BJ (cell line): Measurements from ENCODE around the gene TSPAN18. TPM values are rescaled to one million over a fixed set of nuclear protein-coding genes. Genes with fewer than 3 reads are reported as not detected.

Experiments used
- CTCF ChIA-PET: fragments of 350-600 bp; formaldehyde crosslinking; extraction: SDS; loops from one replicate; lab custom pipeline; 2021; ENCODE audit warnings: antibody characterized with exemption, inconsistent platforms; lab: Yijun Ruan, JAX
- POLR2A ChIA-PET: fragments of 300-600 bp; sonication (Branson Sonifier 250); formaldehyde crosslinking; extraction: SDS; loops from one replicate; lab custom pipeline; 2021; ENCODE audit warnings: antibody characterized with exemption; lab: Charles Lee
- DNase-seq: peaks from one replicate; pipeline ENCODE4 v3.0.0-alpha.2; 2011; ENCODE audit warnings: low read depth
- H3K27me3 ChIP-seq: 2 replicates; pipeline ENCODE4 v1.6.0; 2011; ENCODE audit warnings: low read length; ENCODE audit not compliant: control insufficient read depth, insufficient read depth
- H3K36me3 ChIP-seq: 2 replicates; pipeline ENCODE4 v1.5.1; 2011; ENCODE audit warnings: low read length; ENCODE audit not compliant: control insufficient read depth, insufficient read depth
- H3K4me3 ChIP-seq: 2 replicates; pipeline ENCODE4 v1.5.1; 2011; ENCODE audit warnings: low read depth, mild to moderate bottlenecking, control low read depth, low read length
- CTCF ChIP-seq: IDR thresholded peaks from 2 replicates; pipeline ENCODE4 v1.5.1; 2011; ENCODE audit warnings: low read depth, mild to moderate bottlenecking, control low read depth, inconsistent platforms, low read length, moderate library complexity; ENCODE audit not compliant: insufficient read depth
- polyA plus RNA-seq: library from polyadenylated mRNA; depleted of rRNA; stranded (reverse); fragments of >200 nt; gene quantifications from 2 replicates; pipeline ENCODE4 v1.2.3, GENCODE V29; 2011

TSPAN18 gene
- polyA plus RNA-seq, 1 experiment = 0.55 TPM

- POLR2A ChIA-PET = no interaction called here
Observed at GRCh38 chr11:44848963-44849350, 122.2 kb downstream of the TSPAN18 start.

GRCh38 chr11:44849424-44849823, 122.7 kb downstream of the TSPAN18 start:
- TF ChIP-seq CTCF = no peak
- ChIA-PET POLR2A (no interaction called here), CTCF (no interaction called here)
- no peaks in the 10 kb centered on the region; the same call in 1 of the 2 replicates for H3K36me3 ChIP-seq
- no peak for DNase-seq
- H3K4me3 ChIP-seq = no peak overlapping the region
- H3K27me3 ChIP-seq = peaks cover 8% of the 10 kb centered on the region

More at GRCh38 chr11:44848963-44849350, 122.2 kb downstream of the TSPAN18 start:
- Histone ChIP-seq H3K36me3 (no peaks in the 10 kb centered on the region; the same call in 1 of the 2 replicates), H3K4me3 (no peak overlapping the region), H3K27me3 (peaks cover 8% of the 10 kb centered on the region)
- DNase-seq = no peak
- no peak for TF ChIP-seq CTCF
- CTCF ChIA-PET = no interaction called here

- Histone ChIP-seq H3K27me3 (peaks cover 8% of the 10 kb centered on the region), H3K4me3 (no peak overlapping the region), H3K36me3 (no peaks in the 10 kb centered on the region; the same call in 1 of the 2 replicates)
- ChIA-PET POLR2A (no interaction called here), CTCF (no interaction called here)
- no peak for TF ChIP-seq CTCF
- DNase-seq = no peak
Observed at GRCh38 chr11:44849922-44850321, 123.2 kb downstream of the TSPAN18 start.

DNA sequence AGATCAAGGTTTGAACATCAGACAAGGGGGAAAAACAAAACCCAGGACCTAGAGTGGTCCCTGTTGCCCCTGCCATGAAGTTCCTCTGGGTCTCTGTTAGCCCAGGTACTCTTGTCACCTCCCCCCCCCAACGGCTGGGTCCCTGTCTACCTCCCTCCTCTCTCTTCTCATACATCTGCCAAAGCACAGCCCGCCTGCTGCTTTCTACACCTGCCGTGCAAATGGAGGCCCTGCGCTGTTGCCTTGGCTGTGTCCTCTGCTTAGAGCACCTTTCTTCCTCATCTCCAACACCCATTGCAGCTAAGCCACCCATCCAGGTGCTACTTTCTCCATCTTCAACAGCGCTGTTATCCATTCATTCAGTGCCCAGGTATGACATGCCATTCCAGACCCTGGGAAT, 124.7 kb downstream of the TSPAN18 start:
- no peaks in the 10 kb centered on the region; the same call in 1 of the 2 replicates for H3K36me3 ChIP-seq
- no peak for DNase-seq
- CTCF ChIA-PET = interaction anchor here (0.6 to 0.8 kb wide), 2 partner anchors 10 to 42 kb away, joined by 3 read pairs; no protein-coding TSS in a partner anchor
- POLR2A ChIA-PET = no interaction called here
- TF ChIP-seq CTCF = no peak
- H3K4me3 ChIP-seq = no peak overlapping the region
- H3K27me3 ChIP-seq = peaks cover 8% of the 10 kb centered on the region

GRCh38 chr11:44852159-44852747, 125.5 kb downstream of the TSPAN18 start:
- DNase-seq = no peak

More at GRCh38 chr11:44852159-44852747, 125.5 kb downstream of the TSPAN18 start:
- ChIA-PET POLR2A (no interaction called here), CTCF (interaction anchor here (0.8 kb wide), 1 partner anchor 41 kb away, joined by 3 read pairs; no protein-coding TSS in a partner anchor)
- Histone ChIP-seq H3K27me3 (peaks cover 8% of the 10 kb centered on the region), H3K4me3 (no peak overlapping the region), H3K36me3 (no peaks in the 10 kb centered on the region)
- TF ChIP-seq CTCF = no peak
